K562 (cell line): ENCODE measurements around the gene CD84. TPM values are rescaled to one million over a fixed set of nuclear protein-coding genes. Genes with fewer than 3 reads are reported as not detected.

Experiments used
- ATAC-seq: fragments of 200-7000 bp; cut with Tn5 transposase; 3 replicates; pipeline ENCODE4 v1.9.1; 2020; ENCODE audit warnings: moderate library complexity
- BruUV-seq: library from RNA; stranded (reverse); fragments of 400-500 nt; replicated peaks from 2 replicates; lab custom pipeline; 2021; lab: Mats Ljungman, UMichigan
- CTCF ChIA-PET: fragments of 300-600 bp; formaldehyde crosslinking; extraction: SDS; loops from one replicate; lab custom pipeline; 2021; ENCODE audit warnings: low intra/inter-chr PET ratio; lab: Yijun Ruan, JAX
- POLR2A ChIA-PET: fragments of 300-600, 350-650 bp; sonication (Branson Sonifier 250); formaldehyde crosslinking; extraction: SDS; loops from one replicate; lab custom pipeline; 2021; ENCODE audit warnings: antibody characterized with exemption, inconsistent platforms; lab: Yijun Ruan, JAX
- DNase-seq, 4 experiments: peaks; one replicate each; pipeline versions ENCODE4 v3.0.0 to v3.0.0-alpha.2; 2011 to 2018; ENCODE audit warnings: low spot score in 3 of 4, mixed read lengths in 3 of 4; ENCODE audit errors: extremely low read depth in 1 of 4
- FAIRE-seq: peaks from 2 replicates; lab custom pipeline; 2011; peaks lifted over from hg19 to GRCh38; lab: Jason Lieb, UNC
- H2AFZ ChIP-seq: 2 replicates; pipeline ENCODE4 v1.6.0; 2011; ENCODE audit warnings: low read depth, low read length, control low read depth, inconsistent platforms
- H3K27ac ChIP-seq: fragments of 200-600 bp; 3 replicates; pipeline ENCODE4 v1.8.0; 2011; ENCODE audit warnings: low read depth, mild to moderate bottlenecking, control low read depth, inconsistent platforms, low read length, moderate library complexity, mixed read lengths; ENCODE audit errors: extremely low read depth
- H3K27me3 ChIP-seq, 2 experiments: fragments of 300-600 bp in 1 of 2; 2 replicates in 1 of 2; 3 replicates in 1 of 2; pipeline versions ENCODE4 v1.6.0 to v1.8.0; 2011; ENCODE audit warnings: inconsistent platforms in 2 of 2, low read length in 2 of 2, mild to moderate bottlenecking in 1 of 2, mixed read lengths in 1 of 2, moderate library complexity in 1 of 2; ENCODE audit not compliant: control insufficient read depth in 2 of 2, insufficient read depth in 2 of 2
- H3K36me3 ChIP-seq: fragments of 300-600 bp; 3 replicates; pipeline ENCODE4 v1.8.0; 2011; ENCODE audit warnings: mild to moderate bottlenecking, low read length, inconsistent platforms; ENCODE audit not compliant: control insufficient read depth, insufficient read depth
- H3K4me1 ChIP-seq, 2 experiments: fragments of 200-600 bp in 1 of 2; replicated peaks in 1 of 2; 2 replicates in 1 of 2; 3 replicates in 1 of 2; pipeline versions ENCODE4 v1.5.1 to v1.8.0; 2011; ENCODE audit warnings: inconsistent platforms in 2 of 2, low read length in 2 of 2, mild to moderate bottlenecking in 1 of 2, mixed read lengths in 1 of 2, moderate library complexity in 1 of 2; ENCODE audit not compliant: control insufficient read depth in 2 of 2, insufficient read depth in 2 of 2
- H3K4me2 ChIP-seq: 2 replicates; pipeline ENCODE4 v1.6.1; 2011; ENCODE audit warnings: low read length, control low read depth, inconsistent platforms, mixed read lengths; ENCODE audit not compliant: insufficient read depth
- H3K4me3 ChIP-seq: fragments of 200-600 bp; sonication (generic), shearing (Covaris generic); 2 replicates; pipeline ENCODE4 v1.5.1; 2016; ENCODE audit warnings: control low read depth, inconsistent platforms
- H3K79me2 ChIP-seq: fragments of 200-600 bp; 3 replicates; pipeline ENCODE4 v1.8.0; 2011; ENCODE audit warnings: low read length, inconsistent platforms; ENCODE audit not compliant: control insufficient read depth, insufficient read depth
- H3K9ac ChIP-seq, 2 experiments: 2 replicates each; pipeline versions ENCODE4 v1.6.0 to v1.6.1; 2011; ENCODE audit warnings: low read depth in 2 of 2, low read length in 2 of 2, control low read depth in 1 of 2, inconsistent platforms in 1 of 2, mild to moderate bottlenecking in 1 of 2, mixed read lengths in 1 of 2; ENCODE audit not compliant: insufficient read depth in 1 of 2
- H3K9me1 ChIP-seq: one replicate; pipeline ENCODE4 v1.6.0; 2011; ENCODE audit warnings: inconsistent platforms, mild to moderate bottlenecking, low read length, moderate library complexity; ENCODE audit not compliant: control insufficient read depth, insufficient read depth
- H3K9me3 ChIP-seq: replicated peaks from 2 replicates; pipeline ENCODE4 v1.5.1; 2011; ENCODE audit warnings: low read depth, low read length, inconsistent platforms; ENCODE audit not compliant: control insufficient read depth, insufficient read depth
- H4K20me1 ChIP-seq: replicated peaks from 2 replicates; pipeline ENCODE4 v1.6.1; 2011; ENCODE audit warnings: low read length, inconsistent platforms, mixed read lengths; ENCODE audit not compliant: control insufficient read depth, insufficient read depth
- NRF1 ChIP-seq, 2 experiments: fragments of 450-650 bp; IDR thresholded peaks in 1 of 2; conservative IDR thresholded peaks in 1 of 2; 2 replicates each; pipeline ENCODE4 v1.6.1; 2014; ENCODE audit warnings: mild to moderate bottlenecking in 2 of 2
- WGBS: fragments of 100-300 bp; shearing (Covaris generic); methylation state at CpG from one replicate; pipeline ENCODE4 v1.1.6; 2016; ENCODE audit warnings: low coverage, mixed read lengths; ENCODE audit not compliant: insufficient coverage; ENCODE audit errors: missing lambda C conversion rate; 5-methylcytosine and 5-hydroxymethylcytosine counted together
- in situ Hi-C: fragments of 300-500 bp; cut with MboI; formaldehyde crosslinking; loops from 4 replicates; pipeline ENCODE4 v1.15.0; 2018; ENCODE audit warnings: inconsistent platforms, mixed read lengths
- intact Hi-C: fragments of 100-400 bp; cut with micrococcal nuclease; formaldehyde crosslinking; loops from 2 replicates; pipeline ENCODE4 v1.14.2; 2022
- polyA plus RNA-seq, 8 experiments: library from polyadenylated mRNA; depleted of rRNA in 4 of 8; stranded (reverse) in 5 of 8; unstranded in 3 of 8; fragments of >200 nt; fragmentation: Nextera tagmentation in 2 of 8; fragmentation: Illumina TruSeq in 1 of 8; extraction: Ambion mirVana in 2 of 8; extraction: Trizol in 1 of 8; gene quantifications; 2 replicates each; pipeline versions ENCODE4 v1.2.1 to v1.2.3, GENCODE V29; 2011 to 2014; ENCODE audit warnings: inconsistent platforms in 1 of 8, missing spikeins in 1 of 8
- total RNA-seq, 7 experiments: library from RNA; depleted of rRNA in 6 of 7; stranded (reverse); fragments of >200 nt in 6 of 7; fragmentation: Illumina TruSeq in 2 of 7; extraction: Trizol in 2 of 7; gene quantifications; 2 replicates each; pipeline versions ENCODE4 v1.2.1 to v1.2.3, GENCODE V29; 2011 to 2021; ENCODE audit warnings: low replicate concordance in 1 of 7
- TF ChIP-seq, protein P1 (sequence below): fragments of 450-650 bp; IDR thresholded peaks from 2 replicates; pipeline ENCODE4 v1.6.1; 2016; ENCODE audit warnings: mild to moderate bottlenecking, moderate library complexity

The CD84 gene
- total and polyA plus RNA-seq, 9 of the 15 experiments (the other 6 are each of a cell fraction or from before 2014, with no cell fraction given): 0.82 to 6.8 (median 2.0) TPM

DNA sequence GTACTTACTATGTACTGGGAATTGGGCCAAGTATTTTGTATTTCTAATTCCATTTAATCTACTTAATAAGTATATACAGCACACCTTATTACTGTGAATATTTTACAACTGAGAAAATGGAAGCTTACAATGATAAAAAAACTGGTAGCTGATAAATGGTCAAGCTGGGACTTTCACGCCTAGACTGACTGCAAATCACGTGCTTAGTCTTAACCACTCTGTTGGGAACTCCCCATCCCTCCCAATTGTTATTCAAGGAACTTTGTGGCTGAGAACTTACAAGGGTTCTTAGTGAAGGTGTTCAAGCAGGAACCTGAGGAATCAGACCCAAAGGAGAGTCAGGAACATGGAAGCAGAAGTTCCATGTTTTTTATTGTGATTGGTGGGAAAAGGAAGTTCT is 26.9 kb downstream of the CD84 start:
- peaks cover 22 to 43% of the 10 kb centered on the region in 2 experiments for H3K4me1 ChIP-seq
- H3K27ac ChIP-seq: no peak overlapping the region
- TF ChIP-seq, protein P1, sequence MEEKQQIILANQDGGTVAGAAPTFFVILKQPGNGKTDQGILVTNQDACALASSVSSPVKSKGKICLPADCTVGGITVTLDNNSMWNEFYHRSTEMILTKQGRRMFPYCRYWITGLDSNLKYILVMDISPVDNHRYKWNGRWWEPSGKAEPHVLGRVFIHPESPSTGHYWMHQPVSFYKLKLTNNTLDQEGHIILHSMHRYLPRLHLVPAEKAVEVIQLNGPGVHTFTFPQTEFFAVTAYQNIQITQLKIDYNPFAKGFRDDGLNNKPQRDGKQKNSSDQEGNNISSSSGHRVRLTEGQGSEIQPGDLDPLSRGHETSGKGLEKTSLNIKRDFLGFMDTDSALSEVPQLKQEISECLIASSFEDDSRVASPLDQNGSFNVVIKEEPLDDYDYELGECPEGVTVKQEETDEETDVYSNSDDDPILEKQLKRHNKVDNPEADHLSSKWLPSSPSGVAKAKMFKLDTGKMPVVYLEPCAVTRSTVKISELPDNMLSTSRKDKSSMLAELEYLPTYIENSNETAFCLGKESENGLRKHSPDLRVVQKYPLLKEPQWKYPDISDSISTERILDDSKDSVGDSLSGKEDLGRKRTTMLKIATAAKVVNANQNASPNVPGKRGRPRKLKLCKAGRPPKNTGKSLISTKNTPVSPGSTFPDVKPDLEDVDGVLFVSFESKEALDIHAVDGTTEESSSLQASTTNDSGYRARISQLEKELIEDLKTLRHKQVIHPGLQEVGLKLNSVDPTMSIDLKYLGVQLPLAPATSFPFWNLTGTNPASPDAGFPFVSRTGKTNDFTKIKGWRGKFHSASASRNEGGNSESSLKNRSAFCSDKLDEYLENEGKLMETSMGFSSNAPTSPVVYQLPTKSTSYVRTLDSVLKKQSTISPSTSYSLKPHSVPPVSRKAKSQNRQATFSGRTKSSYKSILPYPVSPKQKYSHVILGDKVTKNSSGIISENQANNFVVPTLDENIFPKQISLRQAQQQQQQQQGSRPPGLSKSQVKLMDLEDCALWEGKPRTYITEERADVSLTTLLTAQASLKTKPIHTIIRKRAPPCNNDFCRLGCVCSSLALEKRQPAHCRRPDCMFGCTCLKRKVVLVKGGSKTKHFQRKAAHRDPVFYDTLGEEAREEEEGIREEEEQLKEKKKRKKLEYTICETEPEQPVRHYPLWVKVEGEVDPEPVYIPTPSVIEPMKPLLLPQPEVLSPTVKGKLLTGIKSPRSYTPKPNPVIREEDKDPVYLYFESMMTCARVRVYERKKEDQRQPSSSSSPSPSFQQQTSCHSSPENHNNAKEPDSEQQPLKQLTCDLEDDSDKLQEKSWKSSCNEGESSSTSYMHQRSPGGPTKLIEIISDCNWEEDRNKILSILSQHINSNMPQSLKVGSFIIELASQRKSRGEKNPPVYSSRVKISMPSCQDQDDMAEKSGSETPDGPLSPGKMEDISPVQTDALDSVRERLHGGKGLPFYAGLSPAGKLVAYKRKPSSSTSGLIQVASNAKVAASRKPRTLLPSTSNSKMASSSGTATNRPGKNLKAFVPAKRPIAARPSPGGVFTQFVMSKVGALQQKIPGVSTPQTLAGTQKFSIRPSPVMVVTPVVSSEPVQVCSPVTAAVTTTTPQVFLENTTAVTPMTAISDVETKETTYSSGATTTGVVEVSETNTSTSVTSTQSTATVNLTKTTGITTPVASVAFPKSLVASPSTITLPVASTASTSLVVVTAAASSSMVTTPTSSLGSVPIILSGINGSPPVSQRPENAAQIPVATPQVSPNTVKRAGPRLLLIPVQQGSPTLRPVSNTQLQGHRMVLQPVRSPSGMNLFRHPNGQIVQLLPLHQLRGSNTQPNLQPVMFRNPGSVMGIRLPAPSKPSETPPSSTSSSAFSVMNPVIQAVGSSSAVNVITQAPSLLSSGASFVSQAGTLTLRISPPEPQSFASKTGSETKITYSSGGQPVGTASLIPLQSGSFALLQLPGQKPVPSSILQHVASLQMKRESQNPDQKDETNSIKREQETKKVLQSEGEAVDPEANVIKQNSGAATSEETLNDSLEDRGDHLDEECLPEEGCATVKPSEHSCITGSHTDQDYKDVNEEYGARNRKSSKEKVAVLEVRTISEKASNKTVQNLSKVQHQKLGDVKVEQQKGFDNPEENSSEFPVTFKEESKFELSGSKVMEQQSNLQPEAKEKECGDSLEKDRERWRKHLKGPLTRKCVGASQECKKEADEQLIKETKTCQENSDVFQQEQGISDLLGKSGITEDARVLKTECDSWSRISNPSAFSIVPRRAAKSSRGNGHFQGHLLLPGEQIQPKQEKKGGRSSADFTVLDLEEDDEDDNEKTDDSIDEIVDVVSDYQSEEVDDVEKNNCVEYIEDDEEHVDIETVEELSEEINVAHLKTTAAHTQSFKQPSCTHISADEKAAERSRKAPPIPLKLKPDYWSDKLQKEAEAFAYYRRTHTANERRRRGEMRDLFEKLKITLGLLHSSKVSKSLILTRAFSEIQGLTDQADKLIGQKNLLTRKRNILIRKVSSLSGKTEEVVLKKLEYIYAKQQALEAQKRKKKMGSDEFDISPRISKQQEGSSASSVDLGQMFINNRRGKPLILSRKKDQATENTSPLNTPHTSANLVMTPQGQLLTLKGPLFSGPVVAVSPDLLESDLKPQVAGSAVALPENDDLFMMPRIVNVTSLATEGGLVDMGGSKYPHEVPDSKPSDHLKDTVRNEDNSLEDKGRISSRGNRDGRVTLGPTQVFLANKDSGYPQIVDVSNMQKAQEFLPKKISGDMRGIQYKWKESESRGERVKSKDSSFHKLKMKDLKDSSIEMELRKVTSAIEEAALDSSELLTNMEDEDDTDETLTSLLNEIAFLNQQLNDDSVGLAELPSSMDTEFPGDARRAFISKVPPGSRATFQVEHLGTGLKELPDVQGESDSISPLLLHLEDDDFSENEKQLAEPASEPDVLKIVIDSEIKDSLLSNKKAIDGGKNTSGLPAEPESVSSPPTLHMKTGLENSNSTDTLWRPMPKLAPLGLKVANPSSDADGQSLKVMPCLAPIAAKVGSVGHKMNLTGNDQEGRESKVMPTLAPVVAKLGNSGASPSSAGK: peak; percentile 29; the same call in 1 of the 2 replicates
- no peak for TF ChIP-seq NRF1 (conservative IDR thresholded peaks at IDR 0.05 in 1 of 2, IDR thresholded peaks at IDR 0.05 in 1 of 2)
- CTCF ChIA-PET: no interaction called here
- no peaks in the 10 kb centered on the region for H4K20me1 ChIP-seq
- no peaks in the 10 kb centered on the region for H3K27me3 ChIP-seq
- no peak for DNase-seq
- H3K4me3 ChIP-seq: no peak overlapping the region
- H3K36me3 ChIP-seq: no peaks in the 10 kb centered on the region
- H3K9ac ChIP-seq: no peak overlapping the region
- intact Hi-C loops: no loop called here
- no peak for FAIRE-seq
- H3K4me2 ChIP-seq: no peak overlapping the region
- POLR2A ChIA-PET: no interaction called here
- 82% methylated on average over 2 of the region's 2 CpGs for WGBS
- no peaks in the 10 kb centered on the region for H3K79me2 ChIP-seq
- no peaks in the 10 kb centered on the region for H3K9me3 ChIP-seq
- no peak for ATAC-seq
- no peak overlapping the region; the same call in 1 of the 2 replicates for H2AFZ ChIP-seq
- no peaks in the 10 kb centered on the region for H3K9me1 ChIP-seq
- in situ Hi-C loops: no loop called here
- no TSS peak for BruUV-seq
